GM23338 (cell line): ENCODE measurements around the gene ZEB2. TPM values are rescaled to one million over a fixed set of nuclear protein-coding genes. Genes with fewer than 3 reads are reported as not detected.

Source experiments
- ATAC-seq: fragments of 200-7000 bp; cut with Tn5 transposase; 3 replicates; pipeline ENCODE4 v1.9.1; 2020
- DNase-seq: peaks from one replicate; pipeline ENCODE4 v3.0.0-alpha.2; 2015; ENCODE audit warnings: low spot score
- H2AFZ ChIP-seq: fragments of 200-600 bp; sonication (generic); 2 replicates; pipeline ENCODE4 v1.8.0; 2016; ENCODE audit warnings: antibody characterized with exemption, mild to moderate bottlenecking, moderate library complexity
- H3F3A ChIP-seq: fragments of 200-600 bp; sonication (generic); replicated peaks from 2 replicates; pipeline ENCODE4 v1.8.0; 2017; ENCODE audit warnings: antibody characterized with exemption, mixed run types, low read depth
- H3K27ac ChIP-seq: fragments of 200-600 bp; sonication (generic); 2 replicates; pipeline ENCODE4 v1.6.1; 2016; ENCODE audit warnings: low read depth
- H3K27me3 ChIP-seq: fragments of 200-600 bp; sonication (generic); 2 replicates; pipeline ENCODE4 v1.8.0; 2016; ENCODE audit warnings: mild to moderate bottlenecking, mixed run types, moderate library complexity; ENCODE audit not compliant: insufficient read depth
- H3K36me3 ChIP-seq: fragments of 200-600 bp; sonication (generic); 2 replicates; pipeline ENCODE4 v1.8.0; 2016; ENCODE audit warnings: mild to moderate bottlenecking; ENCODE audit not compliant: insufficient read depth
- H3K4me1 ChIP-seq: fragments of 200-600 bp; sonication (generic); 2 replicates; pipeline ENCODE4 v1.8.0; 2016; ENCODE audit warnings: mild to moderate bottlenecking, moderate library complexity; ENCODE audit not compliant: insufficient read depth
- H3K4me2 ChIP-seq: fragments of 200-600 bp; sonication (generic); 2 replicates; pipeline ENCODE4 v1.7.1; 2017; ENCODE audit warnings: mixed run types
- H3K4me3 ChIP-seq: fragments of 200-600 bp; sonication (generic); 2 replicates; pipeline ENCODE4 v1.6.1; 2016; ENCODE audit warnings: mixed run types
- H3K79me2 ChIP-seq: fragments of 200-600 bp; sonication (generic); replicated peaks from 2 replicates; pipeline ENCODE4 v1.8.0; 2017; ENCODE audit warnings: mild to moderate bottlenecking; ENCODE audit not compliant: insufficient read depth
- H3K9me2 ChIP-seq: fragments of 200-600 bp; sonication (generic); 2 replicates; pipeline ENCODE4 v1.8.0; 2017; ENCODE audit not compliant: insufficient read depth
- H4K20me1 ChIP-seq: fragments of 200-600 bp; sonication (generic); replicated peaks from 2 replicates; pipeline ENCODE4 v1.8.0; 2017; ENCODE audit warnings: mild to moderate bottlenecking; ENCODE audit not compliant: insufficient read depth
- H3K27ac Mint-ChIP-seq: 2 replicates; pipeline ENCODE4 v1.8.0; 2020; ENCODE audit warnings: inconsistent platforms, mild to moderate bottlenecking, moderate library complexity, mixed read lengths
- H3K27me3 Mint-ChIP-seq: 3 replicates; pipeline ENCODE4 v1.8.0; 2022; ENCODE audit warnings: low read depth, mild to moderate bottlenecking, moderate library complexity, mixed read lengths, inconsistent platforms; ENCODE audit not compliant: insufficient read depth, poor library complexity
- H3K36me3 Mint-ChIP-seq: 3 replicates; pipeline ENCODE4 v1.8.0; 2021; ENCODE audit warnings: low read depth, mild to moderate bottlenecking, inconsistent platforms, moderate library complexity, mixed read lengths
- H3K4me1 Mint-ChIP-seq: 3 replicates; pipeline ENCODE4 v1.8.0; 2020; ENCODE audit warnings: mild to moderate bottlenecking, inconsistent platforms, mixed read lengths
- H3K4me3 Mint-ChIP-seq: 3 replicates; pipeline ENCODE4 v1.8.0; 2021; ENCODE audit warnings: moderate library complexity, mild to moderate bottlenecking, inconsistent platforms, mixed read lengths
- H3K9me3 Mint-ChIP-seq: 3 replicates; pipeline ENCODE4 v1.8.0; 2020; ENCODE audit warnings: moderate library complexity, mild to moderate bottlenecking, inconsistent platforms, mixed read lengths
- CREB1 ChIP-seq: fragments of 250-450 bp; sonication (Bioruptor Pico); IDR thresholded peaks from 2 replicates; pipeline ENCODE4 v1.5.0; 2020; ENCODE audit warnings: low read depth, mild to moderate bottlenecking, moderate library complexity
- EZH2 ChIP-seq: fragments of 200-600 bp; sonication (generic); IDR thresholded peaks from one replicate; pipeline ENCODE4 v1.8.0; 2017; ENCODE audit warnings: antibody characterized with exemption, mild to moderate bottlenecking, low read depth; ENCODE audit not compliant: unreplicated experiment
- EZH2phosphoT487 ChIP-seq: fragments of 200-600 bp; sonication (generic); IDR thresholded peaks from one replicate; pipeline ENCODE4 v1.8.1; 2018; ENCODE audit warnings: antibody characterized with exemption; ENCODE audit not compliant: unreplicated experiment
- JUNB ChIP-seq: IDR thresholded peaks from one replicate; pipeline ENCODE4 v1.6.1; 2016; ENCODE audit warnings: antibody characterized with exemption; ENCODE audit not compliant: unreplicated experiment
- NANOG ChIP-seq: IDR thresholded peaks from 2 replicates; pipeline ENCODE4 v1.6.1; 2016; ENCODE audit warnings: antibody characterized with exemption, borderline replicate concordance
- POLR2AphosphoS5 ChIP-seq: IDR thresholded peaks from 2 replicates; pipeline ENCODE4 v1.6.1; 2016; ENCODE audit warnings: antibody characterized with exemption, low read depth
- STAT1 ChIP-seq: IDR thresholded peaks from one replicate; pipeline ENCODE4 v1.6.1; 2016; ENCODE audit warnings: antibody characterized with exemption; ENCODE audit not compliant: unreplicated experiment
- ZNF114 ChIP-seq: fragments of 250-450 bp; sonication (Bioruptor Pico); IDR thresholded peaks from 2 replicates; pipeline ENCODE4 v1.5.0; 2020; ENCODE audit warnings: mild to moderate bottlenecking, moderate library complexity
- ZNF331 ChIP-seq: fragments of 250-450 bp; sonication (Bioruptor Pico); IDR thresholded peaks from 2 replicates; pipeline ENCODE4 v1.5.0; 2020; ENCODE audit warnings: low read depth, mild to moderate bottlenecking, moderate library complexity
- ZNF462 ChIP-seq: fragments of 250-450 bp; sonication (Bioruptor Pico); IDR thresholded peaks from 2 replicates; pipeline ENCODE4 v1.5.0; 2020; ENCODE audit warnings: mild to moderate bottlenecking, moderate library complexity
- polyA plus RNA-seq: library from polyadenylated mRNA; unstranded; fragments of >200 nt; fragmentation: Nextera tagmentation; extraction: Ambion mirVana; gene quantifications from 2 replicates; pipeline ENCODE4 v1.2.1, GENCODE V29; 2016
- total RNA-seq: library from RNA; depleted of rRNA; stranded (reverse); fragments of >200 nt; shearing (Covaris generic); gene quantifications from 2 replicates; pipeline ENCODE4 v1.2.3, GENCODE V29; 2014
- TF ChIP-seq, protein P1 (sequence below), 2 experiments: fragments of 200-600 bp in 1 of 2; sonication (generic) in 1 of 2; conservative IDR thresholded peaks; 2 replicates each; pipeline versions ENCODE4 v1.5.1 to v1.6.1; 2016 to 2017; ENCODE audit warnings: antibody characterized with exemption in 2 of 2, low read depth in 2 of 2, mild to moderate bottlenecking in 2 of 2, moderate library complexity in 1 of 2
- TF ChIP-seq, protein P2 (sequence below): IDR thresholded peaks from 2 replicates; pipeline ENCODE4 v1.6.1; 2016; ENCODE audit warnings: antibody characterized with exemption

Gene ZEB2
- total and polyA plus RNA-seq, 2 experiments from 2014 or later = 0.45 TPM; not detected in 1

- Histone ChIP-seq H3K4me2 (no peak overlapping the region), H3K9me2 (no peaks in the 10 kb centered on the region), H2AFZ (no peak overlapping the region), H3K4me3 (no peak overlapping the region), H4K20me1 (no peaks in the 10 kb centered on the region), H3K36me3 (no peaks in the 10 kb centered on the region), H3K79me2 (no peaks in the 10 kb centered on the region), H3K27me3 (no peaks in the 10 kb centered on the region), H3K27ac (no peak overlapping the region), H3K4me1 (no peaks in the 10 kb centered on the region), H3F3A (no peaks in the 10 kb centered on the region)
- DNase-seq = no peak
- Mint-ChIP-seq H3K27me3 (peaks cover 1% of the 10 kb centered on the region), H3K36me3 (no peaks in the 10 kb centered on the region), H3K9me3 (no peaks in the 10 kb centered on the region), H3K4me3 (no peak overlapping the region), H3K27ac (no peak overlapping the region), H3K4me1 (no peaks in the 10 kb centered on the region)
- TF ChIP-seq ZNF114 = no peak
- no peak for ATAC-seq
Measured at GRCh38 chr2:144358979-144359541, 160.9 kb downstream of the ZEB2 start.

GRCh38 chr2:144358374-144358964 is 161.4 kb downstream of the ZEB2 start:
- ATAC-seq (no peak), DNase-seq (no peak)
- Histone ChIP-seq H3K36me3 (no peaks in the 10 kb centered on the region), H3K79me2 (no peaks in the 10 kb centered on the region), H3K4me2 (no peak overlapping the region), H3K4me1 (no peaks in the 10 kb centered on the region), H3K9me2 (no peaks in the 10 kb centered on the region), H2AFZ (no peak overlapping the region), H4K20me1 (no peaks in the 10 kb centered on the region), H3K4me3 (no peak overlapping the region), H3K27ac (no peak overlapping the region), H3K27me3 (no peaks in the 10 kb centered on the region), H3F3A (no peaks in the 10 kb centered on the region)
- Mint-ChIP-seq H3K9me3 (no peaks in the 10 kb centered on the region), H3K36me3 (no peaks in the 10 kb centered on the region), H3K27me3 (peaks cover 1% of the 10 kb centered on the region), H3K27ac (no peak overlapping the region), H3K4me3 (no peak overlapping the region), H3K4me1 (no peaks in the 10 kb centered on the region)
- no peak for TF ChIP-seq ZNF331 (CRISPR knock-in tag)
- no peak for TF ChIP-seq EZH2phosphoT487
- TF ChIP-seq, protein P1, sequence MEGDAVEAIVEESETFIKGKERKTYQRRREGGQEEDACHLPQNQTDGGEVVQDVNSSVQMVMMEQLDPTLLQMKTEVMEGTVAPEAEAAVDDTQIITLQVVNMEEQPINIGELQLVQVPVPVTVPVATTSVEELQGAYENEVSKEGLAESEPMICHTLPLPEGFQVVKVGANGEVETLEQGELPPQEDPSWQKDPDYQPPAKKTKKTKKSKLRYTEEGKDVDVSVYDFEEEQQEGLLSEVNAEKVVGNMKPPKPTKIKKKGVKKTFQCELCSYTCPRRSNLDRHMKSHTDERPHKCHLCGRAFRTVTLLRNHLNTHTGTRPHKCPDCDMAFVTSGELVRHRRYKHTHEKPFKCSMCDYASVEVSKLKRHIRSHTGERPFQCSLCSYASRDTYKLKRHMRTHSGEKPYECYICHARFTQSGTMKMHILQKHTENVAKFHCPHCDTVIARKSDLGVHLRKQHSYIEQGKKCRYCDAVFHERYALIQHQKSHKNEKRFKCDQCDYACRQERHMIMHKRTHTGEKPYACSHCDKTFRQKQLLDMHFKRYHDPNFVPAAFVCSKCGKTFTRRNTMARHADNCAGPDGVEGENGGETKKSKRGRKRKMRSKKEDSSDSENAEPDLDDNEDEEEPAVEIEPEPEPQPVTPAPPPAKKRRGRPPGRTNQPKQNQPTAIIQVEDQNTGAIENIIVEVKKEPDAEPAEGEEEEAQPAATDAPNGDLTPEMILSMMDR (conservative IDR thresholded peaks at IDR 0.05; ENCODE audit: low read depth in 2 of 2) = no peak
- TF ChIP-seq NANOG = no peak
- TF ChIP-seq, protein P2, sequence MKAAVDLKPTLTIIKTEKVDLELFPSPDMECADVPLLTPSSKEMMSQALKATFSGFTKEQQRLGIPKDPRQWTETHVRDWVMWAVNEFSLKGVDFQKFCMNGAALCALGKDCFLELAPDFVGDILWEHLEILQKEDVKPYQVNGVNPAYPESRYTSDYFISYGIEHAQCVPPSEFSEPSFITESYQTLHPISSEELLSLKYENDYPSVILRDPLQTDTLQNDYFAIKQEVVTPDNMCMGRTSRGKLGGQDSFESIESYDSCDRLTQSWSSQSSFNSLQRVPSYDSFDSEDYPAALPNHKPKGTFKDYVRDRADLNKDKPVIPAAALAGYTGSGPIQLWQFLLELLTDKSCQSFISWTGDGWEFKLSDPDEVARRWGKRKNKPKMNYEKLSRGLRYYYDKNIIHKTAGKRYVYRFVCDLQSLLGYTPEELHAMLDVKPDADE = no peak
- TF ChIP-seq CREB1 (CRISPR knock-in tag) = no peak
- no peak for TF ChIP-seq STAT1
- no peak for TF ChIP-seq JUNB
- no peak for TF ChIP-seq POLR2AphosphoS5
- no peak for TF ChIP-seq ZNF462
- TF ChIP-seq EZH2 = no peak
